HTR-8/SVneo (cell line): ENCODE measurements around the gene CAPZB.

Experiments used
- DNase-seq: peaks from one replicate; pipeline ENCODE4 v3.0.0; 2011; ENCODE audit warnings: low spot score, mixed read lengths; ENCODE audit not compliant: insufficient read length
- FAIRE-seq: peaks from 2 replicates; lab custom pipeline; 2011; peaks lifted over from hg19 to GRCh38; lab: Jason Lieb, UNC

The CAPZB gene

DNA sequence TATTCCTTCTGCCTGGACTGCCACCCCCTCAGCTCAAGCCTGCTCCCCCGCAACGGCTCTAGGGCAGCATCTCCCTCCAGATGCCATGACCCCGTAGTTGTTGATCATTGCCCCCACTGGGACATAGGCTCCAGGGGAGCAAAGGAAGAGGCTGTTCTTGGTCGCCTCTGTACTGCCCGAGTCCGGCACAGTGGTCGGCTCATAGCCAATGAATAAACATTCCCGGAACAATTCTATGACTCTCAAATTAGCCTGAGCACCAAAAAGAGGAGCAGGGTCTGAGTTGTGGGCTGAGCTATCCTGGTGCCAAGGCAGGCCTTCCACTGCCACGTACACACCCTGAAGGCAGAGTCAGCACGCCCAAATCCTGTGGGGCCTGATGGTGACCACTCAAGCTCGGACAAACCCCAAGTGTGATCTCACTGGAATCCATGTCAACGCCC is 33.1 kb downstream of the CAPZB start:
- DNase-seq: no peak
- no peak for FAIRE-seq

DNA sequence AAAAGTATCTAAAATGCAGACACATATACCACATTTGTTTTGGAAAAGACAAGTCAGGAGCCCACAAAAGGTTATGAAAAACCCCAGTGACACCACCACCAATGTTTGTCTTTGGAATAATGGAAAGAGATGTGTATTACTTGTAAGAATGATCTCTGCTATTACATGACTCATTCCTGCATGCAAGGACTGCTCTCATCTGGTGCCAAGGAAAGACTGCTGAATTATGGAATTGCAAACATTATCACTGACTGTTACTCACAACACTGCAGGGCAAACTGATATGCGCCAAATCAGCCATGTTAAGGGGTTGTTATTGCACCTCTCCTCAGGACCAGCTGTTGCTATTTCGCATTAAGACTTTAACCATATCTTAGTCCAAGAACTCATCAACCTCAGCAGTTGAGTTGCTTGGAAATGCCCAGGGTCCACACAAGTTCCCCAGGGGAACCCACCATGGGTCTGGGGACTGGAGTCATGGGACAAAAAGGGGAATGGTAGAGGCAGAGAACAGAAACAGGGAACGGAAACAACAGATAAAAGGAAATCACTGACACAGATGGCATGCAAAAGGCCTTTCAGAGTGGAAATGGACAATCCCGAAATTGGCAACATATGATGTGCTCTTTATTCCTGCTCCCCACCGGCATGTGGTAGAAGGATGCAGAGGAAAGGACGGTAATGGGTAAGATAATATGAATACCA is 34.4 kb downstream of the CAPZB start:
- peak; percentile 72 for DNase-seq
- peak; percentile 75 for FAIRE-seq

DNA sequence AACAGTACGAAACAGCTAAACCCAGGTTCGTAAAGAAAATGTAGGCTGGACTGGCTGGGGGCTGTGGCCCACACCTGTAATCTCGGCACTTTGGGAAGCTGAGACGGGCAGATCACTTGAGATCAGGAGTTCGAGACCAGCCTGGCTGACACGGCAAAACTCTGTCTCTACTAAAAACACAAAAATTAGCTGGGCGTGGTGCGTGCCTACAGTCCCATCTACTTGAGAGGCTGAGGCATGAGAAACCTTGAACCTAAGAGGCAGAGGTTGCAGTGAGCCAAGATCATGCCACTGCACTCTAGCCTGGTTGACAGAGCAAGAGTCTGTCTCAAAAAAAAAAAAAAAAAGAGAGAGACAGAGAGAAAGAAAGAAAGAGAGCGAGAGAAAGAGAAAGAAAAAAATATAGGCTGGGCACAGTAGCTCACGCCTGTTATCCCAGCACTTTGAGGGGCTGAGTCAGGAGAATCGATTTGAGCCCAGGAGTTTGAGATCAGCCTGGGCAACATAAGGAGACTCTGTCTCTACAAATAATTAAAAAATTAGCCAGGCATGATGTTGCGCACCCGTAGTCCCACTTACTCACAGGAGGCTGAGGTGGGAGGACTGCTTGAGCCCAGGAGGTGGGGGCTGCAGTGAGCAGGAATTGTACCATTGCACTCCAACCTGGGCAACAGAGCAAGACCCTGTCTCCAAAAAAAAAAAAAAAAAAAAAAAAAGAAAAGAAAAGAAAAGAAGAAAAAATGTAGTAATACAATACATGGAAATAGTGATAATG is 35.7 kb downstream of the CAPZB start:
- DNase-seq (no peak), FAIRE-seq (no peak)

DNA sequence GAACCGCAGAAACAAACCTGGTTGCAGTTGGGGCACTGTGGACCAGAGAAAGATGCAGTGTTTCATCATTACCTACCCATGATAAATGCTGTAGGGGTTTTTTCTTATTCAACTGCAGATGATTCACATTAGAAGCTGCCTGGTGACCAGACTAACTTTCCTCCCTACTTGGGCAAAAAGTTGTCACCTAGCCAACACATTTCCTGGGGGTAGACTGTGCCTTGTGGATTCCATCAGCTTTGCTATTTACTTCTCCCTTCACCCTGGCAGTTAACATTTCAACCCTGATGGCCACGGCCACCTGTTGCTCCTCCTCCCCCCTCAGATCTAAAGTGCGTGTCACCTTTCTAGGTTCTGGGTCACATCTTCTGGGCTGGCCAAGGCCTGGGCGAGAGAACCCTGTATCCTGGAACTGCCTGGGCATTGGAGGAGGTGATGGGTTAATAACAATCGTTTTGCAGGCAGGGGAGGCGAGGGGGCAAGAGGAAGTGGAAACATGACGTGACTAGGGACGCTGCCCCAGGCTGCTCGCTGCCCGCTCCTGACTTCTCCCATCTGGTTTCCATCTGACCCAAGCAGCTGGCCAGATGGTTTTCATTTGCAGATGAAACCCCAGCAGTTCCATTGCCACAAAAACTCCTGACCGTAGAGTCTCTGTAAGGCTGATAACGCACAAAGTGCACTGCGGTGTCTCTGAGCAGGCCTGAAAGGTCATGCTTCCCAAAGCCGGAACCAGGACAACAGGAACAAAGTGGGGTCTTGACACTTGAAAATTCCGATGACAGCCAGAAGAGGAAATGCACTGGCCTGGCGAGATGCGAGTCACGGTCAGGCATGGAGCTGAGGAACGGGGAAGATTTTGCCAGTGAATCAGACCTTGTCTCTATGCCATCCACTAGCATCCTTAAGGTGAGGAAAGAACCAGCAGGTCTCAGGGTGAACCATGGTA is 36.6 kb downstream of the CAPZB start:
- DNase-seq: peak; percentile 69
- FAIRE-seq: peak; percentile 67

DNA sequence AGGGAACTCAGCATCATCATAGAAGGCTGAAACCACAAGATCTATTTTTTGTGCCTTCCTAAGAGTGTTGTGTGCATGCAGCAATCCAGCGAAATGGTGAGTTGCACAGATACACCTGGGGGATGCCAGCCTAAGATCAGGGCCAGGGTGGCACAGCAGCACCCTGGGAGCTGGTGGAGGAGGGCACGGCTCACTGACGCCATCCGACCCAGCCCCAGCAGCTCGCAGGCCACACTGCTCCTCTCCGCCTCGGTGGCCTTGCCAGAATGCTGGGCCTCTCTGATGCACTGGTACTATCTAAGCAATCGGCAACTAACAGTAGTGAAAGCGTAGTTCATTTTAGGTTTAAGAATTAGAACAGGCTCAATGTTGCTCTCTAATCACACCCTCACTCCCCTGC is 37.8 kb downstream of the CAPZB start:
- FAIRE-seq: no peak

DNA sequence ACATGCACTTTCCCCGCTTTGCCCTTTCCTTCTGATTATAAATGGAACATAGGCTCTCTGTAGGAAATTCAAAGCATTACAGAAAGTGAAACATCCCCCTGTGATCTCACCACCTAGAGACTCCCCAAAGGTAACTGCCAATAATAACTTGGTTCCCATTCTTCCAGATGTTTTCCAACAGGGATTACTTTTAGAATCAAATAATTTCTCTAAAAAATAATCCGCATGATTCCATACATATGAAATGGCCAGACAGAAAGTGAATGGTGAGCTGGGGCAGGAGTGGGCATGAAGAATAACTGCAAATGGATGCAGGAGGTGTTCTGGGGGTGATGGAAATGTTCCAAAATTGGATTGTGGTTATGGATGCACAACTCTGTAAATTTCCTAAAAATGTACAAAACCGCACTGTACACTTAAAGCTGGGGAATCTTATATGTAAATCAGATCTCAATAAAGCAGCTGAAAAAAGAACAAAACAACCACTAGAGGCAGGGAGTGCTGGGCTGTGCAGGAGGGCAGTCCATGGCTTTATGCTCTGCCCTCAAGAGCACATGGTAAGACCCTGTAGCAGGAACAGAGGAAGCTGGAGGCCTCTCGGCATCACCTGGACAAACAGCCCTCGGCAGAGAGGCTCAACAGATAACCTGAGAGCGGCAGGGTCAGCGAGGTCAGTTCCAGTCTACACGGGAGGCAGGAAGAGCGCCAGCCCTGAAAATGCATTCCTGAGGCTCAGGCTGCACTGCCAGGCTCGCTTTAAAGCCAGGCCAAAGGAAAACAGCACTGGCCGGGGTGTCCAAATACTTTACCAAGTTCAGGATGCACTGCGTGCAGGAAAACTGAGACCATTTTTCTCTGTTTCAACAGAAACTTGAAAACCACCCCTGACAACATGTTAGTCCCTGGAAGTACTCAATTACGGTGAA is 39.7 kb downstream of the CAPZB start:
- peak; percentile 25 for DNase-seq
- FAIRE-seq: no peak

More for the DNA sequence above, 37.8 kb downstream of the CAPZB start:
- no peak for DNase-seq

DNA sequence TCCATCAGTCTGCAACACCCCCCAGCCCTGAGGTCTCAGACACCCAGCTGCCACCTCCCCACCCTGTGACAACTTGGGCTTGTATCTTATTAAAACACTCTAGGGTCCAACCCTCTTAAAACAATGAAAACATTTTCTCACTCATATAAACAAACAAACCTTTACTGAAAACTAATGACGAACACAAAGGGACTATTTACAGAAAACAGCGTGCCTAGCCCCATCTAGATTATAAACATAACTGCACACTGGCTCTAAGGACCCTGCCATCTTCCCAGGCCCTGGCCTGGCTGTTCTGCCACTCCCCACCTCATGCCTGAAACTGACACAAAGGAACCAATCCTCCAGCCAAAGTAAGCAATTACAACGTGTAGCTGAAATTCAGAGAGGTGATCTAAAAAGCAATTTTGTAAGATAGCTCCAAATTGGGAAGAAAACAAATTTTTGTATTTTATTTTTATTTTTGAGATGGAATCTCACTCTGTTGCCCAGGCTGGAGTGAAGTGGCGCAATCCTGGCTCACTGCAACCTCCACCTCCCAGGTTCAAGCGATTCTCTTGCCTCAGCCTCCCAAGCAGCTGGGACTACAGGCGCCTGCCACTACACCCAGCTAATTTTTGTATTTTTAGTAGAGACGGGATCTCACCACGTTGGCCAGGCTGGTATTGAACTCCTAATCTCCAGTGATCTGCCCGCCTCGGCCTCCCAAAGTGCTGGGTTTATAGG is 40.9 kb downstream of the CAPZB start:
- no peak for DNase-seq
- FAIRE-seq: no peak

DNA sequence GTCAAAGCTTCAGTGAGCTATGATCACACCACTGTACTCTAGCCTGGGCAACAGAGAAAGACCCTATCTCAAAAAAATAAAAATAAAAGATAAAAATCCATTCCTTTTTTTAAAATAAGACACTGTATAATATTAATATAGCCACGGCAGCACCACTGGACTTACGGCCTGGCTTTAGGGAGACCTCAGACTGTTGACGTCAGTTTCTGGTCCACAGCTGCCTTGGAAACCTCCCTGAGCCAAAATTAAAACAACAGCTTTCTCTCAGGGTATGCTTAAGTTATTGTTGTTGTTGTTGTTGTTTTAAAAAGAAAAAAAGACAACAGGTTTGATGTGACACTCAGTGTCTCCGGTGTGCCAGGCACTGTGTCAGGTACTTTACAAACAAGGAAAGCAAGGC is 42.0 kb downstream of the CAPZB start:
- DNase-seq: no peak
- no peak for FAIRE-seq

DNA sequence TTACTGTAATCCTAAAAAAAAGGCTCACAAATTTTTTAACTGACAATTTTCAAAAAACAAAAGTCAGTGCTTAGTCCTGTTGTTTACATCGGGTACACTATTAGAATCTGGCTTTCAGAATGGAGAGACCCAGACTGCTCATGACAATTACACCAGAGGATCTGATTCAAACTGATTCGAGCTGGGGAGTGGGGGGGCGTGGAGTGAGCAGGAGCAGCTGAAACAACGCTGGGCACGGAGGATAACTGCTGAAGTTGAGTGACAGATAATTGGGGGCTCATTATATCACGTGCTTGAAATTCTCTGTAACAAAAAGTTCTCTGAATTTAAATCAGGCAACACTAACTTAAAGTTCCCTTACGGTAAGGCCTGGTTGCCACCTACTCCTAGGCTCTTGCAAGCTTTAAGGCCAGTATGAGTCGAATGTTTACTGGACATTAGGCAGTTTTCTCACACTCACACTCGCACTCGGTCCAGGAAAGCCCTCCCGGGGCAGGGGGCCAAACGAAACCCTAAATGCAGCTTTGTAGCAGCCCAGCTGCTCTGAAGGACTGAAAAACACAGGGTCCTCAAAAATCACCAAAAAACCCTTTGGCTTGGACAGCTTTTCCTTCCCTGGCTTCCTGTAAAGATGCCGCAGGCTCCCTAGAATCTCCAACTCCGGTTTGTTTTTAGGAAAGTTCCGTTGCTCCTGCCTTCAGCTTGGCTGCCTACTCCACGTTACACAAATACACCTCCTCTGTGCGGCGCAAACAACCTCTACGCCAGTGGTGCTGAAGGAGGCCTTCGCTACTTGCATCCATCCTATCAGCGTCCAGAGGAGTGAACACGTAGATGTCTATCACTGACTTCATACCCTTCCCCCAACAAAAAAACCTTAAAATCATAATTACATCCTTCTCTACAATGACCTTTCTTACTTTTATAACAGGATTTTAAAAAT is 42.9 kb downstream of the CAPZB start:
- DNase-seq (no peak), FAIRE-seq (no peak)

DNA sequence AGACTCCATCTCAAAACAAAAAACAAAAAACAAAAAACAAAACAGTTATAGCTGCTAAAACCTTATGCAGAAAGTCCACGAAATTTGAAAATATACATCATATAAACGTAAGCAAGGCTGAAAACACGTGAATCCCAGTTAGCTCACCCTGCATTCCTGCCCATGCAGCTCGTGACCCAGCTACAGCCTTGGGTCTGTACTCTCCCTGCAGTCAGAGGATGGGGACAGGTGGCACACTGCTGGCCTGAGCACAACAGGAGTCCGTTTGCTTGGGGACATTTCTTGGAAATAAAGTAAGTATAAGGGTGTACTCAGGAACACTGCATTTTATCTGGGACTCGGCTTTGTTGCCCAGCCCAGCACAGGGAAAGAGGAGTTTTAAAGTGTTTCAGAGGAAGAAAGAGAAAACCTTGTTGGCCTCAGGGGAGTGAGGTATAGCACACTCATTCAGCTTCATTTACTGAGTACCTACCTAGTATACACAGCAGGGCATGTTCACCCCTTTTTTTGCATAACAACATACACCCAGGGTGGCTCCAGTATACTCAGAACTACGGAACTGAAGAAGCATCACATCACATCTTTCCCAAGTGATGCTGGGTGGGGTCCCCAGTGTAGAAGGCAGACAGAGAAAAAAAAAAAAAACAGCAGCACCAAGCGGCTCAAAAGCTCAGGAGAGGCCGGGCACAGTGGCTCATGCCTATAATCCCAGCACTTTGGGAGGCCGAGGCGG is 44.1 kb downstream of the CAPZB start:
- DNase-seq (no peak), FAIRE-seq (no peak)

DNA sequence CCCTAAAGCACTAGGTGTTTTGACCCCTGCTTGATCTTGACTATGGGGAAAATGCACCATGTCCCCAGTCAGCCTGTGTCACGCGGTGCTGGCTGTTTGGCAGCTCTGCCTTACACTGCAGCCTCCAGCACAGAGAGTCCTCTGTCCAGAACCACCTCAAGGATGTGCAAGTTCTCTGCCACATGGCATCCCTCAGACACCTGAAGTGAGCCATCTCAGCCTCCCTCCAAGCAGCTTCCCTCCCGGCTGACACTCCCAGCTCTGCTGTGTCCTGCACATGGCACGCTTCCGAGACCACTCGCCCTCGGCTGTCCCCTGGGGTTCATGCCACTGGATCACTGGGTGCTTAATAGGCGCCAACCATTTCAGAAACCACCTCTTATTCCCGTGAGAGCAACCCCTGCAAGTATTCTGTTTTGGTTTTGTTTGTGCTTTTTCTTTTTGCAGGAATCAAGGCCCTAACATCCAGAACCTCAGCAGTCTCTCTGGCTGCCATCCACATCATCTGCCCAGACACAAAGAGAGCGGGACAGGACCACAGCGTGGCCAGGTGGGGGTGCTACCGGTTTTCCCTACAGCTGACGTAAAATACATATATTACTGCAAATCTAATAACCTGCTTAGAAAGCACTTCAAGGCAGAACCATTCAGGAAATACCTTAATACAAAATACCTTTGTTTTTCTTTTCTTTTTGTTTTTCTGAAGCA is 45.7 kb downstream of the CAPZB start:
- DNase-seq: no peak
- FAIRE-seq: no peak

DNA sequence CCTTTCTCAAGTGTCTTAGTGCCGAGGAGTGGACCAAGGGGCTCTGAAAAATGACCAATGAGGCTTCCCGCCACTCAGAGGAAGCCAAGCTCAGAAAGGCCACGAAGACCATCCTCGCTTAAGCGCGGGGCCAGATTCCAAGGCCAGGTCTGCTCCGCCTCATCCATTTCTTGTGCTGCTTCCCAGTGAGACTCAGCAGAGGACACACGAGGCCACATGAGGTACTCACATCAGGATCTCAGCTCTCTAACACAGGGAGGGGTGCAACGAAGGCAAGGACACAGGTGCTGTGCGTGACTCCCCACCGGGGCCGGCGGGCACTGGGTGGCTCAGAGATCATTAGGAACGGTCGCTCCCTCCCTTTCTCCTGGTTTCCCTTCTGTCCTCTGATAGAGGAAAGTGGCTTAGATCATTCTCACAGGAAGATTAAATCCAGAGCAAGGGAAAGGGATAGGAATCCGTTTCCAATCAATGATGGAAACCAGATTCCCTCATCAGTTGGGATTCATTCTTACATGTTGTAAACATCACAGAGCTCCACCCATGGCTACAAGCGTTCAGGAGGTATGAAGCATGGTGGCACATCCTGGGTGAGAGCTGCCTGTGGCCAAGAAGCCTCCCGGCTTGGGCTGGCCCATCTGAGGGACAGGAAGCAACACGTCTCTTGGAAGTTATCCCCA is 46.7 kb downstream of the CAPZB start:
- no peak for DNase-seq
- FAIRE-seq: no peak

DNA sequence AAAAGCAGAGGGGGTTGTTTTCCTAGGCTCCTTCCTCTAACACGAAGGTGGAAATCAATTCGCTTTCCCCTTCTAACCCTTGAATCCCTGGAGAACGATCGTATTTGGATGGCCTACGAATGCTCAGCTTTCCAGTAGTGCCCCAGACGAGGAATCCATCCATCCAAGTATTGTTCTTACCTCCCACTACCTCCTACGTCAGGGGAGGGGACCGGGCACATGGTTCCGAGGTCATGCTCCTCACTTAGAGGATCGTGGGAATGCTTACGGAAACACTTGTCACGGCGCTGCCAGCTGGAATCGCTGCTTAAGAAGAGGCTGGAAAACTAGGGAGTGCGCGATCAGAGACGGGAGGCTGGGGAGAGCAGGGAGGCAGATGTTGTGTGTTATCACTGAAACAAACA is 47.4 kb downstream of the CAPZB start:
- FAIRE-seq: no peak
- no peak for DNase-seq

DNA sequence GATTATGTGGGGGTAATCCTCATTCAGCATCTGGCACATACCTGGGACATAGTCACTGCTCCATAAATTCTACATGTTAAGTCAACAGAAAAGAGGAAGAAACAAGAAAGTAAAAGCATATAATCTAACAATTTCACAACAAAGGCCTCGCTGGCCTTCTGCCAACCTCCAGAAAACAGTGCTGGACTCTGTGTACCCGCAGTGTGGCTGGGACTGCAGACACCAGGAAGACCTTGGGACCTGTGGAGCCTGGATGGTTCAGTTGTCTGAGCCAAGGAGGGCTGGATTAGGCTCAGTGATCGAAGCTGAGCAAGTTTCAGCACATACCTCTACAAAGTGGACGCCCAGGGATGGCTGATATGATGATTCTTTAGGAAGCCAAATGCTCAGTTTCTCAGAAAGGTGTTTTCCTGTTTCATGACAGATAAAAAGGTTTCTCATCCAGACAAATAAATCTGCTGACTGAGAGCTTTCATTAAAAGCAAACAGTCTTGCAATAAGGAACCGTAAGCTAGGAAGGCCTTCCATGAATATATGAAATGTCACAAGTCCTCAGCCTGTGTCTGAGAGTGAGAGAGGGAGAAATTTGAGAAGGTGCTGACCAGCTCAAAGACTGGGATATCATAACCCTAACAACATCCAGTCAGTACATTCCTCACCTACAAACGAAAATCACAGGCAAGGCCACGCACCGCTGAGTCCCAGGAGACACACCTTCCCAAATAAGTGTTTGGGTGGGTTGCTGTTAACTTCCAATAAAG is 48.4 kb downstream of the CAPZB start:
- DNase-seq: no peak
- FAIRE-seq: no peak

DNA sequence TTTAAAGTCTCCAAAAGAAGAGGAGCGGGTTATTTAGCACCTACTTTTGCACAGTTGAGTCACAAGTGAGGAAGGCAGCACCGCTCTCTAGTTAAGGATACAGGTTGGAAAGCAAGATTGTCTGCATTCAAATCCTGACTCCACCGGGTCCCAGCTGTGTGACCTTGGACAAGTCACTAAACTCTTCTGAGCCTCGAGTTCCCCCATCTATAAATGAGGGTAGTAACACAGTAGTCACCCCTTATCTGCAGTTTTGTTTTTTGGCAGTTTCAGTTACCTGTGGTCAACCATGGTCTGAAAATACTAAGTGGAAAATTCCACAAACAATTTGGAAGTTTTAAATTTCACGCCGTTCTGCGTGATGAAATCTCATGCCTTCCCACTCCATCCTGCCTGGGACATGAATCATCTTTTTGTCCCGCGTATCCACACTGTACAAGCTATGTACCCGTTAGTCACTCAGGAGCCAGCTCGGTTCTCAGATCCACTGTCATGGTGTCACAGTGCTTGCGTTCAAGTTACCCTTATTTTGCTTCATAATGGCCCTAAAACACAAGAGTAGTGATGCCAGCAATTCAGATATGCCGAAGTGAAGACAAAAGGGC is 49.4 kb downstream of the CAPZB start:
- no peak for FAIRE-seq

More for the DNA sequence above, 49.4 kb downstream of the CAPZB start:
- no peak for DNase-seq
